Right lobe of liver (tissue), 4 donors: Measurements from ENCODE around the gene ZNF630.

Experiments used
- POLR2A ChIP-seq: fragments of 450-650 bp; IDR thresholded peaks from one replicate; pipeline ENCODE4 v1.6.1; 2017; ENCODE audit warnings: antibody characterized with exemption, mild to moderate bottlenecking
- TF ChIP-seq, protein P1 (sequence below), 4 donors: fragments of 200-600 bp in 3 of 4; fragments of 450-650 bp in 1 of 4; IDR thresholded peaks; one replicate each; pipeline versions ENCODE4 v1.5.1 to v1.8.0; 2016 to 2022; ENCODE audit warnings: antibody characterized with exemption in 4 of 4, mild to moderate bottlenecking in 2 of 4
- donor health status: DM: no; HTN: no; CAD: no.
- donor health status: DM: no; HTN: no; CAD: no.
- donor health status: DM: no; HTN: yes; CAD: no.

- TF ChIP-seq, protein P1, sequence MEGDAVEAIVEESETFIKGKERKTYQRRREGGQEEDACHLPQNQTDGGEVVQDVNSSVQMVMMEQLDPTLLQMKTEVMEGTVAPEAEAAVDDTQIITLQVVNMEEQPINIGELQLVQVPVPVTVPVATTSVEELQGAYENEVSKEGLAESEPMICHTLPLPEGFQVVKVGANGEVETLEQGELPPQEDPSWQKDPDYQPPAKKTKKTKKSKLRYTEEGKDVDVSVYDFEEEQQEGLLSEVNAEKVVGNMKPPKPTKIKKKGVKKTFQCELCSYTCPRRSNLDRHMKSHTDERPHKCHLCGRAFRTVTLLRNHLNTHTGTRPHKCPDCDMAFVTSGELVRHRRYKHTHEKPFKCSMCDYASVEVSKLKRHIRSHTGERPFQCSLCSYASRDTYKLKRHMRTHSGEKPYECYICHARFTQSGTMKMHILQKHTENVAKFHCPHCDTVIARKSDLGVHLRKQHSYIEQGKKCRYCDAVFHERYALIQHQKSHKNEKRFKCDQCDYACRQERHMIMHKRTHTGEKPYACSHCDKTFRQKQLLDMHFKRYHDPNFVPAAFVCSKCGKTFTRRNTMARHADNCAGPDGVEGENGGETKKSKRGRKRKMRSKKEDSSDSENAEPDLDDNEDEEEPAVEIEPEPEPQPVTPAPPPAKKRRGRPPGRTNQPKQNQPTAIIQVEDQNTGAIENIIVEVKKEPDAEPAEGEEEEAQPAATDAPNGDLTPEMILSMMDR (IDR thresholded peaks at IDR 0.05), result no peak
- TF ChIP-seq POLR2A, result no peak
Measured at GRCh38 chrX:48022738-48023137, 48.7 kb downstream of the ZNF630 start.
